ENCODE results near the gene CRYBB1.
A peak's percentile ranks its signal among the peaks of the same experiment; 100 is the strongest.
"Not testable (repeated sequence)": the region's sequence is repeated elsewhere in the genome, so short reads cannot be mapped to it uniquely, and the experiment has no call there.

Gene CRYBB1

DNA sequence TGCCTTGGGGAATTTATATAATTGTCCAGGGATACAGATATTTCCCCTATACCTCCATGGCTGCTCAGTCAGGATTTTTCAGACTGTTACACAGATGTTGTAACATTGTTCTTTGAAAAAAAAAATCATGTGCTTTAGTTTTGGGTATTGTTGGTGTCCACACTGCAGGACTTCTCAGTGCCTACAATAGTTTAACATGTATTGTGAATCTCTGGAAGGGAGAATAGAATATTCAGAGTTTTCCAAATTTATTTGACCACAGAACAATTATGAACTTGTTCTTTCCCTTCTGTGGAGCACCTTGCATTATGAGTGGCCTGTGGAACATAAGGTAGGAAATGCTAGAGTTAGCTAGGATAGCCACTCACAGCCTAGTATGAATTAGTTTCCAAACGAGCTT, 18.5 kb upstream of the CRYBB1 start:
- no peak for DNase-seq (ENCODE audit: low read depth in 2 of 2)

DNA sequence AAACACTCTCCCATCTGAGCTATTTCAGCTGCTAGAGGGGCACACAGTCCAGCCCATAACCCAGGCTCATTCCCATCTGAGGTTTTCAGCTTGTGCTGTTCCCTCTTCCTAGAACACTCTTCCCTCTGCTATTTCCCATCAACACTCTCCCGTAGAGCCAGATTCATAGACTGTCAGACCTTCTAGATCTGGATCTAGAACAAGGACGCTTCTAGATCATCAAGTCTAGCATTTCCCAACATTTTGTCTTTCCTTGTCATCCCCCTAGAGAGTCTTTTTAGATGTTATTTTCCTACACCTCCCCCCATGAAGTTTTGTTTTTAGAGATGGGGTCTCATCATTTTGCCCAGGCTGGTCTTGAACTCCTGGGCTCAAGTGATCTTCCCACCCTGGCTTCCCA, 17.3 kb upstream of the CRYBB1 start:
- no peak for DNase-seq (ENCODE audit: low read depth in 2 of 2)

DNA sequence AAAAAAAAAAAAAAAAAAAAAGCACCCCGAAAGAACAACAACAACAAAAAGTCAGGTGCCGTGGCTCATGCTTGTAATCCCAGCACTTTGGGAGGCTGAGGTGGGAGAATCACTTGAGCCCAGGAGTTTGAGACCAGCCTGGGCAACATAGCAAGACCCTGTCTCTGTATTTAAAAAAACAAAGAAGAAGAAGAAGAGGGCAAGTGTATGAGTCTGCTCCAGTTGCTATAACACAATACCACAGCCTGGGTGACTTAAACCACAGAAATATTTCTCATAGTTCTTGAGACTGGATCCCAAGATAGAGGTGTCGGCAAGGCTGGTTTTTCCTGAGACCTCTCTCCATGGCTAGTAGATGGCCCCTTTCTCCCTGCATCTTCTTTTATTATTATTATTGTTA, 16.4 kb upstream of the CRYBB1 start:
- no peak for DNase-seq (ENCODE audit: low read depth in 2 of 2)

DNA sequence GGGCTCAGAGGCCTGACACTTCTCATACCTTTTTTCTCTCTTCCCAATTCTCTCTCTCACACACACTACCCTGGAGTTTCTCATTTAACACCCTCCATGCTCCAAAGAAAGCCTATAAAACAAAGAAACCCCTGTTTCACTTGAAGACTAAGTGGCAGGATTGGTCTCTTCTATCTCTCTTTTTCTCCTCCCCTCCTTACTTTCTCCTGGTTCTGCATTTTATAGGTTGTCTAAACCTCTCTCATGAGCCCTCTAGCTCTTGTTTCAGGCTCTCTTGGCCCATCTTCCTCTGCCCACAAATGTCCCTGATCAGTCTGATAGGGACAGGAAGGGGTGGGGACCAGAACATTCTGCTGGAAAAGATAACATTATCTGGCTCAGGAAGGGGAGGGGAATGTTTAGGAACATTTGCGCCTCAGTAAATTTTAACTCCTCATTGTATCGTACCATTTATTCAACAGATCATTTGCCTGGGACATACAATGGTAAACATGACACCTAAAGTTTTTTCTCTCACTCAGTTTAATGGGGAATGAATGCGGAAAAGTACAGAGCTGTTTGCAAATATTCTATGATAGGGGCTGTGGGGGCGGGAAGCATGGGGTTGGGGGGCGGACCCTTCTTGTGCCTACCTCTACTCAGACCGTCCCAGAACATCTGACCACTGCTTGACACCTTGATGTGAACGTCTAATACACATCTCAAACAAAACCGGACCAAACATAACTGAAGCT, 14.8 kb upstream of the CRYBB1 start:
- DNase-seq (ENCODE audit: low read depth in 2 of 2) = no peak

DNA sequence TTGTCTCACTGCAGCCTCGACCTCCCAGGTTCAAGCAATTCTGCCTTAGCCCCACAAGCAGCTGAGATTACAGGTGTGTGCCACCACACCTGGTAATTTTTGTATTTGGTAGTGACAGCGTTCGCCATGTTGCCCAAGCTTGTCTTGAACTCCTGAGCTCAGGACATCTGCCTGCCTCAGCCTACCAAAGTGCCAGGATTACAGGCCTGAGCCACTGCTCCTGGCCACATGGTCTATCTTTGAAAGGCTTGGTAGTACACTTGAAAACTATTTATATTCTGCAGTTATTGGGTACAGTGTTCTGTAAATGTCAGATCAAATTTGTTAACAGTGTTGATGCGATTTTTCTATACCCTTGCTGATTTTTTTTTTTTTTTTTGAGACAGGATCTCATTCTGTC, 13.5 kb upstream of the CRYBB1 start:
- DNase-seq (ENCODE audit: low read depth in 2 of 2) = no peak

DNA sequence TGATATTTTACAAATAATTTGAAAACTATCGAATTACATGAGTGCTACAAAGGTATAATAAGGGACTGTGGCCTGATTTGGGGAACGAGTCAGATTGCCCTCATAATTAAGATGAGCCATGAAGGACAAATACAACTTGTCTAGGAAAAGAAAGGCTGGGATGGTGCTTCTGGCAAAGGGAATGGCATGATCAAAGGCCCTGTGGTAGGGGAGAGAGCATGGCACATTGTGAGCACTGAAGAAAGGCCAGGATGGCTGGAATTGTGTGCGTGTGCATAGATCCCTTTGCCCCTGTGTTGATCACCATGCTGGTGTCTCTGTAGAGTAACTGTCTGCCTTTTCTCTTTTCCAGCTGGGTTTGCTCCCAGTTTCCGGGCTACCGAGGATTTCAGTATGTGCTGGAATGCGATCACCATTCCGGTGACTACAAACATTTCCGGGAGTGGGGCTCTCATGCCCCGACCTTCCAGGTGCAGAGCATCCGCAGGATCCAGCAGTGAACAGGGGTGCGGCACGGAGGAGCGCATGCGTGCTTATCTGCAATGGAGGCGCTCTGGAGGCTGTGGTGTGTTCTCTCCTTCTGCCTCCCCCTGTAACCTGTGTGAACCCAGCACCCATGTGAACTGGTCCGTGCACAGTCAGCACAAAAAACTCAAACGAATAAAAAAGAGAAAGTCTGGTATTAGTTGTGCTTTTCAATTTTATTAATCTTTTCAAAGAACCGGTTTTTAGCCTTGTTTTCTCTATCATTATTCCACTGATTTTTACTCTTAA, 12.3 kb upstream of the CRYBB1 start:
- no peak for DNase-seq (ENCODE audit: low read depth in 2 of 2)

DNA sequence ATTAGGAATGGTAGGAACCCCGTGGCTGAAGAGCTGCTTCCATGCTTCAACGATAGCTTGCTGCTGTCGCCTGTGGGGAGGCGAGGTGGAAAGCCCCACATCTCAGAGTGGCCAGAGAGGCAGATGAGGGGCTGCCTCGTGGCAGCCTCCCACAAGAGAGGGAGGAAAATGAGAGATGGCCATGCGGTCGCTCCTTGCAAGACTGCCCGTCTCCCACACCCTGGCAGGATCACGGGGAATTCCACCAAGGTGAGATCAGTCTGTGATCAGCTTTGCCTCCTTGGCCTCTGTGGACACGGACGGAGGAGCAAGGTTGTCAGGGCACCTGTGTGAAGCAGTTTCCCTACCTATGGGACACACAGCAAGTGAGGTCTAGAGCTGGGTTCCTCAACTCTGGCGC, 7.0 kb upstream of the CRYBB1 start:
- DNase-seq (ENCODE audit: low read depth in 2 of 2) = no peak

DNA sequence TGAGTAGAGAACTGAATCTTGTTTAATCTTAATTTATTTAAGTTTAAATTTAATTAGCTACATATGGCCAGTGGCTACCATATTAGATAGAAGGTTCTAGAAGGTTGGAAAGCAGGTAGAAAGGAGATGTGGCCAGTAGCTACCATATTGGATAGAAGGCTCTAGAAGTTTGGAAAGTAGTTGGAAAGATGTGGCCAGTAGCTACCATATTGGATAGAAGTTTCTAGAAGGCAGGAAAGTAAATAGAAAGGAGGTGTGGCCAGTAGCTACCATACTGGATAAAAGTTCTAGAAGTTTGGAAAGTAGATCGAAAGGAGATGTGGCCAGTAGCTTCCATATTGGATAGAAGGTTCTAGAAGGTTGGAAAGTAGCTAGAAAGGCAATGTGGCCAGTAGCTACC, 6.2 kb upstream of the CRYBB1 start:
- no peak for DNase-seq (ENCODE audit: low read depth in 2 of 2)

DNA sequence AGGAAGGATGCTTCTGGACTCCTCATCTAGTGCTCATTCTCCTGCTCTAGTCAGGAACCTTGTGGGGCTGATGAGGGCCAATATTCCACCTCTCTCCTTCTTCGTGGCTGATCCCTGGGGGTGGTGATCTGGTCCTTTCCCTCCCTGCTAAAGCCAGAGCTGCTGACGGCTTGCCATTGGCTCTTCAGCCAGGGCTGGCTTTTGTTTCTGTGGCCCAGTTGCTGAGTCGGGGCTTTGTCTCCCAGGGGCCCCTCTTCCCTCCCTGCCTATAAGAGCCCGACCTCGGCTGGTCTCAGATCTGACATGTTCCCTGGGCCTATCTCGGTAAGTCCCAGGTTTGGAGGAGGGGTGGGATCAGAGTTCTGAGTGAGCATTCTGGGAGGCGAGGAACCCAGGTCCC, 3.8 kb upstream of the CRYBB1 start, which contains the start of gene CRYBA4:
Gene CRYBA4, plus strand, starts transcription at position 301 of the 400 bp plus-strand sequence. CDS start 634 bp downstream, outside the sequence.
- no peak for DNase-seq (ENCODE audit: low read depth in 2 of 2)

DNA sequence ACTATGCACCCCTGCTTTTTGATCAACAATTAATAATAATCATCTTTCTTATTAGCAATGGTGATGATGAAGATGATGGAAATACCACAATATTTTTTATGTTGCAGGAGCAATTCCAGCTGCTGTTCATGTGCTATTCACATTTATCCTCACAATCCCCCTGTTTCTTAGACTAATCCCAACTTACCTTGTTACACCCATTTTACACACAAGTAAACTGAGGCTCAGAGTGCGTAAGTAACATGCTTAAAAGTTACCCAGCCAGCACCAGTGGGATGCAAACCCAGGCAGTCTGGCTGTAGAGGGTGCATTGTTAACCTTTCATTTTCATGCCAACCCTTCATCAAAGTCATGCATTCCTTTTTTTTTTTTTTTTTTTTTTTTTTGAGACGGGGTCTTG, 2.4 kb upstream of the CRYBB1 start:
- DNase-seq (ENCODE audit: low read depth in 2 of 2) = no peak

DNA sequence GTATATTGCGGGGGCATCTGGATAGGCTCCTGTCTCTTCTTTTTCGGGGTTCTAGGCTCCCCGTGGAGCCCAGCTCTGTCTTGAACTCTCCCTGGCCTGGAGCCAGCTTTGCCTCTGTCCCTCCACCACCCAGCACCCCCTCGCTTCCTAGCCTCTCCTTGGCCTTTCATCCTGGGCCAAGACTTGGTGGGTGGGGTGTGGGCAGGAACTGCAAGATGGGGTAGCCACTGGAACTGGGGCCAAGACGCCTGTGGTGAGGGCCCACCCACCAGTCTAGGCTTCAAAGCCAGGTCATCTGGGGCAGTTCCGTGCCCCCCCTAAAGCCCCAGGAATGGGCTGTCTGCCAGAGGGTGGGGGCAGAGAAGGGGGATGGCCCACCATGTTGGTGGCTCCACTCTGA, 1.7 kb upstream of the CRYBB1 start:
- DNase-seq (ENCODE audit: low read depth in 2 of 2) = no peak

DNA sequence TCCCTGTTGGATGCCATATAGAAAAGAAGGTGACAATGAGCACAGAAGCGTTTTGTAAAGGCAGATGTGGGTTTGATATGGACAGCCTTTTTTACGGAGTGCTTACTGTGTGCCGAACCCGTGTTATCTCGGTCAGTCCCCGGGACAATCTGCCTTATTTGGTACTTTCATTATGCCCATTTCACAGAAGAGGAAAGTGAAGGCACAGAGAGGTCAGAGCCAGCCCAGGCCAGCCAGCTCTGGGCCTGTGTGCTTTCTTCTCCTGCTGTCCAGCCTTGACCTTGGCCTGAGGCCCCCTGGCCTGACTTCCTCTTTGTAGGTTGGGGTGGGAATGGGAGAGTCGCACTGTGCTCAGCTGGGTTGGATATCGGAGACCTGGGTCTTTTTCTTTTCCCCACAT, 628 bp upstream of the CRYBB1 start:
- DNase-seq (ENCODE audit: low read depth in 2 of 2) = no peak

DNA sequence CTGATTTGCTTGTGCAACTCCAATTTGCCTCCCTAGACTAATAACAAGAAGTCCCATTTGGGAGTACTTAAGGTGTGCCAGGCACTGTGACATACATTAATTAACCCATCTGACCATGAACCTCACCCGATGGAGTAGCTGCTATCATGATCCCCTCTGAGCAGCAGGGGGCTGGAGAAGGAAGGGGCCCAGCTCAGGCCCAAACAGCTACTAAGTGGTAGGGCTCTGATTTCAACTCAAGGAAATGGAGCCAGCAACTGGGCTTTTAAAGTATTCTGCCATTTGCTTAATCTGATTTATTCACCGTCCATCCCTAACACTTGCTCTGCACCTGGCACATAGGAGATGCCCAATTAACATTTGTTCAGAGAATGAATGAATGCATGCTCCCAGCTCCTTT, 1.2 kb downstream of the CRYBB1 start:
- DNase-seq (ENCODE audit: low read depth in 2 of 2) = no peak

DNA sequence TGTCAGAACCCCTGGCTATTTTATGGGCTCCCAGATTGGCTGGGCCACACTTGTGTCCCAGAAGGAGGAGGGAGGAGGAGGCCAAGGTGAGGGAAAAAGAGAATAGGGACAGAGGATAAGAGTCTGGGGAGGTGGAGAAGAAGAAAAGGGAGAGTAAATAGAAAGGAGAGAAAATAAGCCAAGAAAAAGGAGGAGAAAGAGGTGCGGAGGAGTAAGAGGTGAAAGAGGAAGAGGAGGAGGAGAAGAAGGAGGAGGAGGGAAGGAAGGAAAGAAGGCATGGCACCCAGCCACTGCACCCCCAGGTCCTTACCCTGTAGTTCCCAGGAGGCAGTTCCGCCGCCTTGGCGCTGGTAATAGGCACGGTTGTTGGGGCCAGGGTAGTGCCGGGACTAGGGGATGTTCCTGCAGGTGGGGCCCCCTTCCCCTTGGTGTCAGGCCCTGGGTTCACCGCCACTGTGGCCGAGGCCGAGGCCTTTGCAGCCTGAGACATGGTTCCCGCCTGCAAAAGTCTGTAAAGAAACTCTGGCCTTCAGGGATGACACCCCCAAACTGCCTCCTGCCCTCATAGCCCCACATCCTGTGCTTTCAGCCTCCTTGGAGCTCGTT, 1.9 kb downstream of the CRYBB1 start:
- no peak for DNase-seq (ENCODE audit: low read depth in 2 of 2)

DNA sequence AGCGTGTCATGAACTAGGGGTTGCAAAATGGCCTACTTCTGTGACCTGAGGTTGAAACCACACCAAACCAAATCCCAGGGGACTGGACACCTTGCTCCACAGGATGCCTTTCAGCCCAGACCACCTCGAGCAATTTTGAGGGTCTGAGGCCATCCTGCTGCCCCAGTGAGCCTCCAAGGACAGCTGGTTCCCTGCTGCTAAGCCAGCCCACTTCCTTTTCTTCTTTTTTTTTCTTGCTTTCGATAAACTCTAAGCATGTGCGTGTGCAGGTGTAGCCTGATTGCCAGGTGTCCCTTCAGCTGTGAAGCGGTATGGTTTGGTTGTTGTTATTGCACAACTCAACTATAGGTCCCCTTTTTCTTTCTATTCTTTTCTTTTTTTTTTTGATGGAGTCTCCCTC, 2.7 kb downstream of the CRYBB1 start:
- no peak for DNase-seq (ENCODE audit: low read depth in 2 of 2)

DNA sequence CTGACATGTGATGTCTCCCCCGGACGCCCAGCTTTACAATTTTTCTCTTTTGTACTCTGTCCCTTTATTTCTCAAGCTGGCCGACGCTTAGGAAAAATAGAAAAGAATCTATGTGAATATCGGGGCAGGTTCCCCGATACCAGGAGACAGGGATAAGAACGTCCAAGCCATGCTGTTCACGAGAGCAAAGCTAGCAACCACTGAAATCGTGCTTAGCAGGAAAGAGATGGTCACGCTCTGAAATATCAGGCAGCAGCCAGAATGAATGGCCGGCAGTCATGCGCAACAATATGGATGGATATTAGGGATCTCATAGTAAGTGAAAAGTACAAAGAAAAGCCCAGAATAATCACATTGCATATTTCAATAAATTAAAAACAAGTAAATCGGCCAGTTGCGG, 3.5 kb downstream of the CRYBB1 start:
- DNase-seq (ENCODE audit: low read depth in 2 of 2) = no peak

DNA sequence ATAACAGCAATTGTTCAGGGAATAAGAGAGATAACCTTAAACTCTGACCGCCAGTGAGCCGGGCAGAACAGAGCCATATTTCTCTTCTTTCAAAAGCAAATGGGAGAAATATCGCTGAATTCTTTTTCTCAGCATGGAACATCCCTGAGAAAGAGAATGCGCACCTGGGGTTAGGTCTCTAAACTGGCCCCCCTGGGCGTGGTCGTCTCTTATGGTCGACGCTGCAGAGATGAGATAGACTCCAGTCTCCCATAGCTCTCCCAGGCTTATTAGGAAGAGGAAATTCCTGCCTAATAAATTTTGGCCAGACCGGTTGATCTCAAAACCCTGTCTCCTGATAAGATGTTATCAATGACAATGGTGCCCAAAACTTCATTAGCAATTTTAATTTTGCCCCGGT, 4.1 kb downstream of the CRYBB1 start:
- not testable (repeated sequence) for DNase-seq (ENCODE audit: low read depth in 2 of 2)

DNA sequence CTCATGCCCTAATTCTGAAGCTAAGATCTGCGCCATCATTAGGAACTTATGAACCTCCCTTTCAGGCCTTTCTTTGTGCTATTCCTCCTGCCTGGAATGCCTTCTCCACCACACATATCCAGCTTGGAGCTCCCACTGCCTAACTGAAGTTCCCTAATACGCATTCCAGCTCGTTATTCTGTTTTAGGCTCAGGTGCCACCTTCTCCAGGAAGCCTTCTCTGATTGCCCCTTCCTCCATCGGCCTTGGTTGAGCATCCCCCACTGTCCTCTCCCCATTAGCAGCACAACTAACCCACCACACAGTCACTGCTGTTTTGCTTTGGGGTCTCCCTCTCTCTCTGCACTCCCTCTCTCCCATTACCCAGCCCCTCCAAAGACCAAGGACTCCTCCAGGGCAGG, 5.2 kb downstream of the CRYBB1 start:
- DNase-seq (ENCODE audit: low read depth in 2 of 2) = no peak

DNA sequence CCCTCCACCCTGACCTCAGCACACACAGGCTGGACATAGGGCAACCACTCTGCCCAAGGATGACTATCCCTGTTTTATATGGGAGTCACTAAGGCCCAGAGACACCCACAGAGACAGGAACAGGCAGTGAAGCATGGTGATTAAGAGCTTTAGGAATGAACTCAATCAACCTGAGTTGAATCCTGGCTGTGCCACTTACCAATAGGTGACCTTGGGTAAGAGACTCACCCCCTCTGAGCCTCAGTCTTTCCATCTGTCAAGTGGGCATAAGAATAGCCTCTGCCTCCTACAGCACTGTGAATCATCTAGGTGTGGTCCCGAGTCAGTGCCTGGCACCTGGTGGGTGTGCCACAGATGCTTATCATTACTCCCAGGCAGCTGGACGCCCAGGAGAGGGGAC, 6.8 kb downstream of the CRYBB1 start:
- DNase-seq (ENCODE audit: low read depth in 2 of 2) = no peak

DNA sequence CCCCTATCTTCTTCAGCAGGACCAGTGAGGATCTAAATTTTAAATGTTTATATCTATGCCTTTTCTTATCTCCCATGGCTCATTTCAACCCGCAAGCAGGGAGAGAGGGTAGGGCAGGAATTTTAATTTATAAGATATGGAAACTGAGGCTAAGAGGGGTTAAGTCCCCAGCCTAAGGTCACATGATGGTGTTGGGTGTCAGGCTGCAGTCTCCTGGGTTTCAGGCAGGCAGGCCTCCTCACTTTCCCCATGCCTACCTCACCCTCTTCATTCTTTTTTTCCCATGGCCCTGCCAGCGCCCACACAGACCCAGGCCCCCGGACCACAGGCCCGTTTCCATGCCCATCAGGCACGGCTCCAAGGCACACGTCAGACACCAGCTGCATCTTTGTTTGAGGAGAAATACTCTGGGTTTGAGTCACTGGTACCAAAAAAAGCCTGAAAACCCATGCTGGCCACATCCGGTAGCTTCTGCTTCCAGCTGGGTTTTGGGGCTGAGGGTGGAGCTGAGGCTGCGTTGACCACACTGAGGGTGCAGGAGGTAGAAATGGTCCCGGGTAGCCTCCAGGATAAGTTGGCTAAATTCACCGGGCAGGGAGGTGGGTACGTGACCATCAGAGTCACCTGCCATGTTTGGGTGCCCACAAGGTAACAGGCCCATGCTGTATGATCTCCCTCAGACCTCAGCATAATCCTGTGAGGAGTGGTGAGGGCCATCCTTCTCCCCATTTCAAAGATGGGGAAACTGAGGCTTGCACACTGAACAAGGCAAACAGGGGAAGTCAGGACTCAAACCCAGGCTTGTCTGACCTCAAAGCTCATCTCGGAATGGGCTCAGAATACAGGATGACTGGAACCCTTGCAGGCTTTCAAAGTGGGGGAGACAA, 7.5 kb downstream of the CRYBB1 start:
- peak; percentile 51 to 55 for DNase-seq (ENCODE audit: low read depth in 2 of 2)

DNA sequence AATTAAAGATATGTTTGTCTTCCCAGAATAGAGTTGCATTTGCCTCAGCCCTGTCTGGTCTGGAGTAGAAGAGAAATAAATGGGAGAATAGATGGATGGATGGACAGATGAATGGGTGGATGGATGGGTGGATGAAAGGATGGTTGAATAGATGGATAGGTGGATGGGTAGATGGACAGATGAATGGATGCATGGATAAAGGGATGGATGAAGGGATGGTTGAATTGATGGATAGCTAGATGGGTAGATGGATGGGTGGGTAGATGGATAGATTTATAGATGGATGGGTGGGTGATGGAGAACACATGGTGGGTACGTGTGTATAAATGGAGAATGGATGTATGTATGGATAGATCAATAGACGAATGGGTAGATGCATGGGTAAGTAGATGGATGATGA, 8.5 kb downstream of the CRYBB1 start:
- no peak for DNase-seq (ENCODE audit: low read depth in 2 of 2)

DNA sequence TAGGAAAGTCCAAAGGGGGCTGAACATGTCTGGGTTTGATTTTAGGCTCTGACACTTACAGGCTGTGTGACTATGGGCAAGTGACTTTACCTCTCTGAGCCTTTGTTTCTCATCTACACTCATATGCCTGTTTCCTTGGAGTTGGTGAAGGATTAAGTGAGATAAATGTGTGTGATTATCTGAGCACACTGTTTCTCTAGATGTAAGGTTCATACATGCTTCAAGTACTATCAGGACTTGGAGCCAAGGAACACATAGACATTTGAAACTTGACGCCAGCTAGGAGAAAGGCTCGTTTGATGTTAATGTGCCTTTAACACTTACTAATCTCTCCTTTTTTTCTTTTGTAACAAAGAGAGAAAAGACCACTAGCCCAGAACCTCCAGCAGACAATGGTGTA, 9.7 kb downstream of the CRYBB1 start:
- no peak for DNase-seq (ENCODE audit: low read depth in 2 of 2)
